Astrocyte of the hippocampus (primary cell): ENCODE data around the gene MAPT.

Experiments
- DNase-seq: peaks from one replicate; pipeline ENCODE4 v3.0.0; 2011; ENCODE audit warnings: low read depth, low spot score

Gene MAPT

GRCh38 chr17:46049656-46050055, 155.3 kb downstream of the MAPT start:
- DNase-seq: no peak

- no peak for DNase-seq
Observed at GRCh38 chr17:46053911-46054534, 159.7 kb downstream of the MAPT start.

GRCh38 chr17:46056800-46057304, 162.5 kb downstream of the MAPT start:
- DNase-seq: peak; percentile 64

- DNase-seq: no peak
Observed at GRCh38 chr17:46057366-46057765, 163.0 kb downstream of the MAPT start.

- DNase-seq: no peak
Observed at GRCh38 chr17:46059486-46059885, 165.1 kb downstream of the MAPT start.

GRCh38 chr17:46060461-46060860, 166.1 kb downstream of the MAPT start:
- DNase-seq: no peak

- no peak for DNase-seq
Observed at GRCh38 chr17:46061435-46061834, 167.1 kb downstream of the MAPT start.

GRCh38 chr17:46063241-46063640, 168.9 kb downstream of the MAPT start:
- DNase-seq: peak; percentile 63

- DNase-seq: no peak
Observed at GRCh38 chr17:46064460-46064859, 170.1 kb downstream of the MAPT start.

- DNase-seq: no peak
Observed at GRCh38 chr17:46071796-46072195, 177.4 kb downstream of the MAPT start.

GRCh38 chr17:46072998-46073397, 178.6 kb downstream of the MAPT start:
- DNase-seq: peak; percentile 44

GRCh38 chr17:46074540-46074939, 180.2 kb downstream of the MAPT start:
- DNase-seq: no peak
